ENCODE results near the gene RASSF1. TPM values are rescaled to one million over a fixed set of nuclear protein-coding genes. Genes with fewer than 3 reads are reported as not detected.

The RASSF1 gene
- total and polyA plus RNA-seq, 2 of the 13 experiments (the other 11 are each of a cell fraction or from before 2014, with no cell fraction given): 10.2 to 27.5 TPM

GRCh38 chr3:50321336-50322114 lies 19.1 kb downstream of the RASSF1 start (continued):
- TF ChIP-seq ZNF687 (CRISPR knock-in tag; IDR thresholded peaks at IDR 0.05) (peak; percentile 39), AHR (CRISPR knock-in tag; IDR thresholded peaks at IDR 0.05) (no peak), SKIL (CRISPR knock-in tag; IDR thresholded peaks at IDR 0.05; ENCODE audit: borderline replicate concordance) (peak; percentile 57; the same call in 1 of the 2 replicates), PHF21A (CRISPR knock-in tag; IDR thresholded peaks at IDR 0.05) (peak; percentile 77), ZNF567 (CRISPR knock-in tag; IDR thresholded peaks at IDR 0.05; ENCODE audit: borderline replicate concordance) (0 out of 2 replicates have a peak, but pooled peaks have one; percentile 31), SSRP1 (CRISPR knock-in tag; IDR thresholded peaks at IDR 0.05) (0 out of 2 replicates have a peak, but pooled peaks have one; percentile 32), KLF15 (CRISPR knock-in tag; IDR thresholded peaks at IDR 0.05; ENCODE audit: borderline replicate concordance) (no peak), ARID4A (CRISPR knock-in tag; IDR thresholded peaks at IDR 0.05; ENCODE audit: borderline replicate concordance) (peak; percentile 32; the same call in 1 of the 2 replicates), NFKBIZ (CRISPR knock-in tag; IDR thresholded peaks at IDR 0.05) (peak; percentile 16; the same call in 1 of the 2 replicates), NR2F6 (IDR thresholded peaks at IDR 0.05) (peak; percentile 57; the same call in 1 of the 2 replicates), NR2F6 (CRISPR knock-in tag; IDR thresholded peaks at IDR 0.05) (peak; percentile 71), HIVEP1 (CRISPR knock-in tag; IDR thresholded peaks at IDR 0.05) (peak; percentile 24; the same call in 1 of the 2 replicates), KDM5A (IDR thresholded peaks at IDR 0.05; ENCODE audit: borderline replicate concordance, low read length) (peak; percentile 55; the same call in 1 of the 2 replicates), ZNF788 (CRISPR knock-in tag; IDR thresholded peaks at IDR 0.05; ENCODE audit: borderline replicate concordance) (peak; percentile 41; the same call in 1 of the 2 replicates), ZNF629 (CRISPR knock-in tag; conservative IDR thresholded peaks at IDR 0.05) (no peak), HNRNPH1 (optimal IDR thresholded peaks at IDR 0.05; ENCODE audit: low read depth, low read length) (peak; percentile 31), ZNF639 (CRISPR knock-in tag; conservative IDR thresholded peaks at IDR 0.05) (no peak)
